K562 (cell line): ENCODE measurements around the gene DTNB. TPM values are rescaled to one million over a fixed set of nuclear protein-coding genes. Genes with fewer than 3 reads are reported as not detected.

Experiments
- ATF1 ChIP-seq, 2 experiments: fragments of 450-650 bp in 1 of 2; IDR thresholded peaks; 2 replicates each; pipeline ENCODE4 v1.6.1; 2016; ENCODE audit warnings: missing compliant biosample characterization in 1 of 2, missing genetic modification characterization in 1 of 2
- CREB1 ChIP-seq, 2 experiments: sonication (generic) in 1 of 2; formaldehyde crosslinking in 1 of 2; IDR thresholded peaks; 2 replicates each; pipeline versions ENCODE4 v1.6.1 to v1.8.0; 2012 to 2022; ENCODE audit warnings: inconsistent platforms in 1 of 2, mild to moderate bottlenecking in 1 of 2, missing genetic modification reagents in 1 of 2, moderate library complexity in 1 of 2
- CTBP1 ChIP-seq: fragments of 450-650 bp; IDR thresholded peaks from 2 replicates; pipeline ENCODE4 v1.6.1; 2016; ENCODE audit warnings: borderline replicate concordance
- CTCF ChIP-seq, 3 experiments: IDR thresholded peaks in 2 of 3; conservative IDR thresholded peaks in 1 of 3; 2 replicates each; pipeline ENCODE4 v1.5.1; 2011 to 2012; ENCODE audit warnings: low read length in 3 of 3, mild to moderate bottlenecking in 3 of 3, control low read depth in 2 of 3, improper control_type of control experiment in 1 of 3, inconsistent platforms in 1 of 3, low read depth in 1 of 3, mixed read lengths in 1 of 3, moderate library complexity in 1 of 3; ENCODE audit not compliant: insufficient read depth in 2 of 3
- DIDO1 ChIP-seq: fragments of 450-650 bp; IDR thresholded peaks from 2 replicates; pipeline ENCODE4 v1.6.1; 2016; ENCODE audit warnings: low read depth, missing biosample characterization, missing genetic modification characterization
- FOXA1 ChIP-seq: fragments of 450-650 bp; IDR thresholded peaks from 2 replicates; pipeline ENCODE4 v1.6.1; 2016; ENCODE audit warnings: mild to moderate bottlenecking, borderline replicate concordance
- FUS ChIP-seq: fragments of 200-400 bp; formaldehyde crosslinking; optimal IDR thresholded peaks from 2 replicates; pipeline ENCODE3; 2017; ENCODE audit warnings: low read depth, low read length
- L3MBTL2 ChIP-seq: fragments of 450-650 bp; IDR thresholded peaks from 2 replicates; pipeline ENCODE4 v1.6.1; 2016; ENCODE audit warnings: mild to moderate bottlenecking, moderate library complexity
- NR0B1 ChIP-seq: fragments of 450-650 bp; IDR thresholded peaks from one replicate; pipeline ENCODE4 v1.6.1; 2018; ENCODE audit warnings: mild to moderate bottlenecking, moderate library complexity; ENCODE audit not compliant: partially characterized antibody
- PHF20 ChIP-seq: fragments of 450-650 bp; IDR thresholded peaks from 2 replicates; pipeline ENCODE4 v1.6.1; 2018; ENCODE audit not compliant: partially characterized antibody
- SP1 ChIP-seq: sonication (generic); formaldehyde crosslinking; IDR thresholded peaks from 2 replicates; pipeline ENCODE4 v1.8.1; 2022; ENCODE audit warnings: mild to moderate bottlenecking, missing genetic modification reagents
- TEAD4 ChIP-seq, 2 experiments: sonication (generic) in 1 of 2; formaldehyde crosslinking in 1 of 2; IDR thresholded peaks; 2 replicates each; pipeline versions ENCODE4 v1.6.1 to v1.8.0; 2012 to 2022; ENCODE audit warnings: borderline replicate concordance in 1 of 2, inconsistent platforms in 1 of 2, low read length in 1 of 2, mild to moderate bottlenecking in 1 of 2, missing genetic modification reagents in 1 of 2
- USF1 ChIP-seq: sonication (generic); formaldehyde crosslinking; IDR thresholded peaks from 2 replicates; pipeline ENCODE4 v1.9.0; 2022; ENCODE audit warnings: mild to moderate bottlenecking, missing genetic modification reagents
- ZNF124 ChIP-seq: sonication (generic); formaldehyde crosslinking; IDR thresholded peaks from 2 replicates; pipeline ENCODE4 v1.8.1; 2022; ENCODE audit warnings: missing genetic modification reagents
- polyA plus RNA-seq, 8 experiments: library from polyadenylated mRNA; depleted of rRNA in 4 of 8; stranded (reverse) in 5 of 8; unstranded in 3 of 8; fragments of >200 nt; fragmentation: Nextera tagmentation in 2 of 8; fragmentation: Illumina TruSeq in 1 of 8; extraction: Ambion mirVana in 2 of 8; extraction: Trizol in 1 of 8; gene quantifications; 2 replicates each; pipeline versions ENCODE4 v1.2.1 to v1.2.3, GENCODE V29; 2011 to 2014; ENCODE audit warnings: inconsistent platforms in 1 of 8, missing spikeins in 1 of 8
- total RNA-seq, 7 experiments: library from RNA; depleted of rRNA in 6 of 7; stranded (reverse); fragments of >200 nt in 6 of 7; fragmentation: Illumina TruSeq in 2 of 7; extraction: Trizol in 2 of 7; gene quantifications; 2 replicates each; pipeline versions ENCODE4 v1.2.1 to v1.2.3, GENCODE V29; 2011 to 2021; ENCODE audit warnings: low replicate concordance in 1 of 7
- TF ChIP-seq, protein P1 (sequence below), 2 experiments: IDR thresholded peaks in 1 of 2; conservative IDR thresholded peaks in 1 of 2; 2 replicates each; pipeline ENCODE4 v1.6.1; 2016; ENCODE audit warnings: low read depth in 2 of 2, mild to moderate bottlenecking in 1 of 2, missing compliant biosample characterization in 1 of 2, missing genetic modification characterization in 1 of 2, moderate library complexity in 1 of 2

The DTNB gene
- total and polyA plus RNA-seq, 9 of the 15 experiments (the other 6 are each of a cell fraction or from before 2014, with no cell fraction given), result 0.18 to 2.0 (median 0.77) TPM; not detected in 2

GRCh38 chr2:25342372-25343186 is 330.8 kb downstream of the DTNB start (continued):
- TF ChIP-seq DIDO1 (tag), result no peak
- TF ChIP-seq FUS, result peak; percentile 67
- no peak for TF ChIP-seq TEAD4 (IDR thresholded peaks at IDR 0.05; ENCODE audit: low read length)
- peak; percentile 88 for TF ChIP-seq TEAD4 (CRISPR knock-in tag; IDR thresholded peaks at IDR 0.05; ENCODE audit: borderline replicate concordance)
- 0 out of 2 replicates have a peak, but pooled peaks have one; percentile 63 for TF ChIP-seq ZNF124 (CRISPR knock-in tag)
- no peak for TF ChIP-seq NR0B1
- TF ChIP-seq, protein P1, sequence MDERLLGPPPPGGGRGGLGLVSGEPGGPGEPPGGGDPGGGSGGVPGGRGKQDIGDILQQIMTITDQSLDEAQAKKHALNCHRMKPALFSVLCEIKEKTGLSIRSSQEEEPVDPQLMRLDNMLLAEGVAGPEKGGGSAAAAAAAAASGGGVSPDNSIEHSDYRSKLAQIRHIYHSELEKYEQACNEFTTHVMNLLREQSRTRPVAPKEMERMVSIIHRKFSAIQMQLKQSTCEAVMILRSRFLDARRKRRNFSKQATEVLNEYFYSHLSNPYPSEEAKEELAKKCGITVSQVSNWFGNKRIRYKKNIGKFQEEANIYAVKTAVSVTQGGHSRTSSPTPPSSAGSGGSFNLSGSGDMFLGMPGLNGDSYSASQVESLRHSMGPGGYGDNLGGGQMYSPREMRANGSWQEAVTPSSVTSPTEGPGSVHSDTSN (CRISPR knock-in tag; IDR thresholded peaks at IDR 0.05; ENCODE audit: low read depth), result no peak
- TF ChIP-seq, protein P1 (tag; conservative IDR thresholded peaks at IDR 0.05; ENCODE audit: low read depth), result no peak
- TF ChIP-seq USF1 (CRISPR knock-in tag), result 0 out of 2 replicates have a peak, but pooled peaks have one; percentile 12
- TF ChIP-seq PHF20, result peak; percentile 33
- TF ChIP-seq SP1 (CRISPR knock-in tag), result peak; percentile 37; the same call in 1 of the 2 replicates
- TF ChIP-seq CTBP1, result peak; percentile 78; the same call in 1 of the 2 replicates
- TF ChIP-seq CREB1 (IDR thresholded peaks at IDR 0.05), result no peak
- peak; percentile 62; the same call in 1 of the 2 replicates for TF ChIP-seq CREB1 (CRISPR knock-in tag; IDR thresholded peaks at IDR 0.05)
- TF ChIP-seq L3MBTL2, result no peak
- TF ChIP-seq ATF1 (CRISPR knock-in tag; IDR thresholded peaks at IDR 0.05), result no peak
- TF ChIP-seq ATF1 (tag; IDR thresholded peaks at IDR 0.05), result peak; percentile 27; the same call in 1 of the 2 replicates
- no peak for TF ChIP-seq FOXA1
- peak; percentile 72 to 92 (median 75) for TF ChIP-seq CTCF (IDR thresholded peaks at IDR 0.05 in 2 of 3, conservative IDR thresholded peaks at IDR 0.05 in 1 of 3; ENCODE audit: insufficient read depth in 2 of 3, low read depth in 1 of 3, low read length in 3 of 3)
